Thymus (tissue), 11 donors: ENCODE results near the gene ANKS1B. TPM values are rescaled to one million over a fixed set of nuclear protein-coding genes. Genes with fewer than 3 reads are reported as not detected.

ENCODE experiments used
- DNase-seq, 9 donors: peaks; one replicate each; pipeline ENCODE4 v3.0.0-alpha.2; 2013; ENCODE audit warnings: low spot score in 9 of 9, low read depth in 6 of 9, missing footprints in 1 of 9
- H3K27ac ChIP-seq, 2 donors: one replicate each; pipeline ENCODE4 v1.5.1; 2013; ENCODE audit warnings: control low read depth in 1 of 2, low read depth in 1 of 2, low read length in 1 of 2, mild to moderate bottlenecking in 1 of 2, moderate library complexity in 1 of 2
- H3K27me3 ChIP-seq, 2 donors: one replicate each; pipeline ENCODE4 v1.5.1; 2013; ENCODE audit warnings: low read length in 1 of 2; ENCODE audit not compliant: control insufficient read depth in 2 of 2, insufficient read depth in 1 of 2
- H3K36me3 ChIP-seq, 2 donors: one replicate each; pipeline ENCODE4 v1.5.1; 2013; ENCODE audit warnings: low read length in 1 of 2, mild to moderate bottlenecking in 1 of 2, moderate library complexity in 1 of 2; ENCODE audit not compliant: control insufficient read depth in 2 of 2, insufficient read depth in 2 of 2
- H3K4me1 ChIP-seq, 2 donors: one replicate each; pipeline ENCODE4 v1.5.1; 2013; ENCODE audit warnings: low read length in 2 of 2; ENCODE audit not compliant: control insufficient read depth in 2 of 2, insufficient read depth in 2 of 2
- H3K4me3 ChIP-seq, 2 donors: one replicate each; pipeline ENCODE4 v1.5.1; 2013; ENCODE audit warnings: low read length in 2 of 2, control low read depth in 1 of 2, mild to moderate bottlenecking in 1 of 2
- H3K9me3 ChIP-seq, 2 donors: one replicate each; pipeline ENCODE4 v1.5.1; 2013; ENCODE audit warnings: low read length in 1 of 2, mild to moderate bottlenecking in 1 of 2; ENCODE audit not compliant: control insufficient read depth in 2 of 2, insufficient read depth in 1 of 2
- WGBS: extraction: QIAGEN DNeasy Blood & Tissue Kit; methylation state at CpG from one replicate; pipeline ENCODE4 v1.1.7; 2013; 5-methylcytosine and 5-hydroxymethylcytosine counted together
- polyA plus RNA-seq: library from polyadenylated mRNA; stranded (reverse); fragments of 200-250 nt; gene quantifications from one replicate; pipeline ENCODE4 v1.2.3, GENCODE V29; 2013
- total RNA-seq: library from RNA; stranded (reverse); fragments of 120-200 nt; gene quantifications from one replicate; pipeline ENCODE4 v1.2.4, GENCODE V29; 2013
- donor health status: healthy.

Gene ANKS1B
- total and polyA plus RNA-seq, 2 donors, result 3.5 to 4.9 TPM

DNA sequence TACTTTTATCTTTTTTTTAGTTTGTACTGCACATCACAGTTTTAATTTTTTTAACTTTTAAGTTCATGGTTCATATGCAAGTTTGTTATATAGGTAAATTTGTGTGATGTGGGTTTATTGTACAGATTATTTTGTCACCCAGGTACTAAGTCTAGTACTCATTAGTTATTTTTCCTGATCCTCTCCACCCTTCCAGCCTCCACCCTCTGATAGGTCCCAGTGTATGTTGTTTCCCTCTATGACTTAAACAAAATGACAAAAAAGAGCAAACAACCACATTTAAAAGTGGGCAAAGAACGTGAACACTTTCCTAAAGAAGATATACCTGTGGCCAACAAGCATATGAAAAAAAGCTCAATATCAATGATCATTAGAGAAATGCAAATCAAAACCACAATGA, 273.5 kb downstream of the ANKS1B start:
- WGBS, result 86% methylated on average over 1 of the region's 1 CpG

DNA sequence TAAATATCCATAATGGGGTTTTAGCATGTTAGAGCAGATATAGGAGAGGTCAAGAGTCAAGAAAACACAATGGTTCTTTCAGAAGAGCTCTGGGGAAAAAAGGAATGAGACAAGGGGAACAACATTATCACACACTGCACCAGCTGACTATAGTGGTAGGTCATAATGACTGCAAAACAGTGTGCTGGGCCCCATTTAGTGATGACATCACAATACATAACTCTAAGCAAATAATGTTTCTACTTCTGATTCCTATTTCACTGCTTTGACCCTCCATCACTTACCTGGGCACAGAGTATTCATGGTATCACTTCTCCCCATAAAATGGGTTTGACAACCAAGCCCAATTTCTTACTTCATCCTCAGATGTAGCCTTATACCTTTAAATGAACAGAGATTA, 275.1 kb downstream of the ANKS1B start:
- no peak overlapping the region for H3K4me3 ChIP-seq
- H3K36me3 ChIP-seq, result no peaks in the 10 kb centered on the region
- no peaks in the 10 kb centered on the region for H3K9me3 ChIP-seq
- no peak for DNase-seq
- no peak overlapping the region for H3K27ac ChIP-seq
- no peaks in the 10 kb centered on the region for H3K27me3 ChIP-seq
- H3K4me1 ChIP-seq, result no peaks in the 10 kb centered on the region

More for the DNA sequence above, 273.5 kb downstream of the ANKS1B start:
- Histone ChIP-seq H3K4me3 (no peak overlapping the region), H3K9me3 (no peaks in the 10 kb centered on the region), H3K4me1 (no peaks in the 10 kb centered on the region), H3K36me3 (no peaks in the 10 kb centered on the region), H3K27ac (no peak overlapping the region), H3K27me3 (no peaks in the 10 kb centered on the region)
- no peak for DNase-seq

DNA sequence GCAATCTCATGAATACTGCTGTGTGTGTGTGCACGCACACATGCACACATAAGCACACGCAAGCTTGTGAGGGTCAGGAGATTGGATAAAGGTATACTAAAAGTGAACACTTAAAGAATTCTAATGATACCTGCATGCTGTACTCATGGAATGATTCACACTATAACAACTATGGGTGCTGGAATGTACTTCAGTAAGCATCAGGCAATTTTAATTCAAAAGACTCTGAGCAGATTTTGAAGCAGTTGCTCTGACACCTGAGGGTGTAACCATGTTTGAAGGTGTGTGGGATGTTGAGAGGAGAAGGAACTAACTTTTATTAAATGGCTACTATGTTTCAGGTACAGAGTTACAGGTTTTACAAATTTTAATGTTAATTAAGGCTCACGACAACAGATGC, 275.6 kb downstream of the ANKS1B start:
- no peak overlapping the region for H3K27ac ChIP-seq
- DNase-seq, result no peak
- no peaks in the 10 kb centered on the region for H3K9me3 ChIP-seq
- no peaks in the 10 kb centered on the region for H3K4me1 ChIP-seq
- H3K4me3 ChIP-seq, result no peak overlapping the region
- WGBS, result 98% methylated on average over 3 of the region's 3 CpGs
- no peaks in the 10 kb centered on the region for H3K27me3 ChIP-seq
- H3K36me3 ChIP-seq, result no peaks in the 10 kb centered on the region

DNA sequence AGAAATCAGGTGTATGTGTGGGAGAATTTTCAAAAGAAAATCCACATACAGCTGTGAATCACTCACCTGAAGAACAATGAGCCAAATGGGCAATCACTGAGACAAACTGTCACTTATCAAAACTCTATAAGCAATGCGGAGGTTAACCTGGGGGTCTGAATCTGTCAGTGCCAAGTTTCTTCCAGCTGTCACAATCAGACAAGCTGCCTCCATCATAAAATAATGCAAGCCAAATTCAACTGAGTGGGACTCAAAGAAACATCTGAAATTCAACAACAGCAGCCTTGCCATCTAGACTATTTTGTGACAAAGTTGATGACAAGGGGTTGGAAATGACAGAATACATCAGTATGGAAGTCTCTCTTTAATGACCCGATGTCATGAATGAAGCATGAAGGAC, 276.9 kb downstream of the ANKS1B start:
- DNase-seq, result no peak
- H3K36me3 ChIP-seq, result no peaks in the 10 kb centered on the region
- no peaks in the 10 kb centered on the region for H3K4me1 ChIP-seq
- no peaks in the 10 kb centered on the region for H3K27me3 ChIP-seq
- no peak overlapping the region for H3K27ac ChIP-seq
- WGBS, result 97% methylated on average over 2 of the region's 2 CpGs
- no peaks in the 10 kb centered on the region for H3K9me3 ChIP-seq
- H3K4me3 ChIP-seq, result no peak overlapping the region

DNA sequence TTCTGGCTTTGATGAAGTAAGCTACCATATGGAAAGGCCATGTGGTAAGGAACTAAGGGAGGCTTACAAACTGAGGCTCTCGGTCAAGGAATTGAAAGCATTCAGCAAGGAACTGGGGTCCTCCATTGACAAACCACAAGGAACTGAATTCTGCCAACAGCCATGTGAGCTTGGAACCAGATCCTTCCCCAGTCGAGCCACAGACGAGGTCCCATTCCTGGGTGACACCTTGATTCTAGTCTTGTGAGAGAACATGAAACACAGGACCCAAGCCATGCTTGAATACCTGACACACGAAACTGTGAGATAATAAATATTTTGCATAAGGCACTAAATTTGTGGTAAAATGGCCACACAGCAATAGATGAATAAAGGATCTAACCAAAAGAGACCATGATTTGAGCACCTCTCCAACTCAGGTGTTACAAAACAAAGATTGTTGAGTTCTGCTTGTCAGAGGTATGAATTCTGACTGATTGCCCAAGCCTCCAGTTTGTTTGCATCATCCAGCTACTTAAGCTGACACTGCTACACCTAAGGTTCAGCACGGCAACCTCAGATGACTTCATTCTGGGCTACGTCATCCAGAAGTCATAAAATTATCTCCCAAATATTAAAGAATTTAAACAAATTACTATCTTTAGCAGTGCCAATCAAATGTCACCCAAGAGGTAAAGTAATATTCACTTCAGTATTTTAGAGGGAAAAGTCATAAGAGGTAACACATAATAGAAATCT, 277.8 kb downstream of the ANKS1B start:
- Histone ChIP-seq H3K9me3 (no peaks in the 10 kb centered on the region), H3K27me3 (no peaks in the 10 kb centered on the region), H3K36me3 (no peaks in the 10 kb centered on the region), H3K4me3 (no peak overlapping the region), H3K27ac (no peak overlapping the region), H3K4me1 (no peaks in the 10 kb centered on the region)
- WGBS, result 89% methylated on average over 6 of the region's 6 CpGs
- no peak for DNase-seq

DNA sequence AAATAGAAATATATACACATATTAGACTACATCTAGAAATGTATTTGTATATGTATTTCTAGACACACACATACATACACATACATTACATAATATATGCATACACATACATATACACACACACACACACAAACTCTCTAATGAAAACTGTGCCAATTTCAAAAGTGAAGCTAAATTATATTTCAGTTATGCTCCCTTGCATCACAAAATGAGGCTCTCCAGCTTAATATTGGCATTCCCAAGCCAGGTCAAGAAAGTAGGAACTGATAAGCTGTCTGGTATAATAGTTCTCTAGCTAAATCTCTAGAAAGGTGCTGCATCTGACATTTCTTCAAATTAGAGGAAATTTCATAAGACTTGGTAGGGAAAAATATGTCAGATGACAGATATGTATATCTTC, 280.3 kb downstream of the ANKS1B start:
- Histone ChIP-seq H3K4me1 (no peaks in the 10 kb centered on the region), H3K9me3 (no peaks in the 10 kb centered on the region), H3K27me3 (no peaks in the 10 kb centered on the region), H3K27ac (no peak overlapping the region), H3K36me3 (no peaks in the 10 kb centered on the region), H3K4me3 (no peak overlapping the region)
- no peak for DNase-seq

DNA sequence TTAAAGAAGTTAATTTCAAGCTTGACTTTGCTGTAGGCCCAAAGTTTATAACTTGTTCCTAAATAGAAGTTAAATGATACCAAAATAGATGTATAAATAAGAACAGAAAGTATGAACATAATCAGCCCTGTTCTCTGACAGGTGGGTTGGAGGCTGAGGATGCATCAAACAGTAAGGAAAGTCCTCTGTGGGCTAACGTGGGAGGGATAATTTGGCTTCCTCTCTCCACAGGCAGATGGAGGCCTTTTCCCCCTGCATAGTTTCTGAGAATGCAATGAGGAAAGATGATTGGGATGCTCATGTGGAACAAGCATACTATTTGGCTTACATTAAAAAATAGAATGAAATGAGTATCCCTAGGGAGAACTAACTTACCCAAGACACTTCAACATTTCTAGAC, 280.7 kb downstream of the ANKS1B start:
- H3K4me1 ChIP-seq, result no peaks in the 10 kb centered on the region
- H3K27ac ChIP-seq, result no peak overlapping the region
- H3K4me3 ChIP-seq, result no peak overlapping the region
- no peaks in the 10 kb centered on the region for H3K36me3 ChIP-seq
- H3K27me3 ChIP-seq, result no peaks in the 10 kb centered on the region
- DNase-seq, result no peak
- WGBS, result 67% methylated on average over 1 of the region's 1 CpG
- H3K9me3 ChIP-seq, result no peaks in the 10 kb centered on the region

DNA sequence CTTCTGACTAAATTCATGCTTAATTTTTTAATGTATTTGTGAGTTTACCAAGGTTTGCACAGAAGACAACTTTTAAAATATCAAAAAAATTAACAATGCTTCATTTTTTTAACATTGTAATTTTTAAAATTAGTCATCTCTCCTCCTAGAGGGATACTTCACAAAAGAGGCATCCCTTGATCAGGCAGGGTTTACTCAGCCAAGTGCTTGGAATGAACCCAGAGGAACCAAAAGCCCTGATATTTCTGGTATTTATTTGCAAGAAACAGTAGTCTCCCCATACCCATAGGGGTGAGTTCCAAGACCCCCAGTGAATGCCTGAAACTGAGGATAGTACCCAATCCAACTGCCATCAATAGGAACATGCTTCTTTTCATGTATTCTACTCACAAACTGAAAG, 284.7 kb downstream of the ANKS1B start:
- no peaks in the 10 kb centered on the region for H3K9me3 ChIP-seq
- no peaks in the 10 kb centered on the region for H3K27me3 ChIP-seq
- no peaks in the 10 kb centered on the region for H3K36me3 ChIP-seq
- no peak overlapping the region for H3K4me3 ChIP-seq
- H3K4me1 ChIP-seq, result no peaks in the 10 kb centered on the region
- no peak for DNase-seq
- H3K27ac ChIP-seq, result no peak overlapping the region

DNA sequence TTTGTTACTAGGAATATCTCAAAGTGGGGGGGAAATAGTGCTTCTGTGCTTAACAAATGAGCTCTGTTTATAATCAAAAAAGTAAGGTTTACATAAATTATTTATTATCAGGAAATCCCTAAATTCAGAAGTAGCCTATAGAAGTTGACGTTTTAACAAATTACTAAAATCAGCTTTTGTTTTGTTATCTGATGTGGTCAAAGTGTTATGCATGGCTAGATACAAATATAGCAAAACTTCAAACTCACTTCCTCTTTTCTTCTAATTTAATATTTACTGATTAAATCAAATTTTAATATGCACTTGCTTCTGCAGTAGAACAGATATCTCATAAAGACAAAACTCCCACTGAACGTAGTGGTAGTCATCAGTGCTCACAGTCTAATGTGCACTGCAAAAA, 289.7 kb downstream of the ANKS1B start:
- Histone ChIP-seq H3K27me3 (no peaks in the 10 kb centered on the region), H3K27ac (no peak overlapping the region), H3K4me1 (no peaks in the 10 kb centered on the region), H3K9me3 (no peaks in the 10 kb centered on the region), H3K36me3 (no peaks in the 10 kb centered on the region), H3K4me3 (no peak overlapping the region)
- 23% methylated on average over 2 of the region's 2 CpGs for WGBS
- DNase-seq, result no peak

DNA sequence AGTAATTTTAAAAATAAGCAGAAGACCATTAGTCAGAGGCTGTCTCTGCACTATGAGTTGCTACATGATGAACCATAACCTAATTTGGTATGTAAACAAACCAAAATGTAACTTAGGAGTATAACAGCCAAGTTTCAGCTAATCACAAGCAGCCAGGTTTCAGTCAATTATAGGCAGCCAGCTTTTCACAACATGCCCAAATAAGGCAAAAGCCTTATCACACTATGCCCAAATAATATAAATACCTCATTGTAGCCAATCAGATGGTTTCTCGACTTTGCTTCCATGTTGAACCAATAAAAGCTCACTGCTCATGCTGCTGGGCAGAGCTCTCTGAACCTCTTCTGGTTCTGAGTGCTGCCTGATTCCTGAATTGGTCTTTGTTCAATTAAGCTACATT, 298.6 kb downstream of the ANKS1B start:
- H3K9me3 ChIP-seq, result no peaks in the 10 kb centered on the region
- no peaks in the 10 kb centered on the region for H3K27me3 ChIP-seq
- DNase-seq, result no peak
- no peaks in the 10 kb centered on the region for H3K36me3 ChIP-seq
- no peak overlapping the region for H3K4me3 ChIP-seq
- no peaks in the 10 kb centered on the region for H3K4me1 ChIP-seq
- 92% methylated on average over 1 of the region's 1 CpG for WGBS
- H3K27ac ChIP-seq, result no peak overlapping the region
